Esophagus squamous epithelium (tissue), 5 donors: ENCODE measurements around the gene NHSL2. TPM values are rescaled to one million over a fixed set of nuclear protein-coding genes. Genes with fewer than 3 reads are reported as not detected.
A peak's percentile ranks its signal among the peaks of the same experiment; 100 is the strongest.

ENCODE experiments used
- DNase-seq: peaks from one replicate; lab custom pipeline; 2025; lab: John Stamatoyannopoulos, UW
- H3K27ac ChIP-seq, 4 donors: fragments of 200-600 bp; sonication (generic); one replicate each; pipeline ENCODE4 v1.5.1; 2016 to 2019; ENCODE audit warnings: mild to moderate bottlenecking in 1 of 4
- H3K27me3 ChIP-seq, 4 donors: fragments of 200-600 bp; sonication (generic); 1 replicate in 3 of 4; 2 replicates in 1 of 4; pipeline versions ENCODE4 v1.5.1 to v1.6.0; 2017 to 2021; ENCODE audit warnings: antibody characterized with exemption in 1 of 4
- H3K36me3 ChIP-seq, 3 donors: fragments of 200-600 bp; sonication (generic); one replicate each; pipeline ENCODE4 v1.5.1; 2016 to 2019
- H3K4me1 ChIP-seq, 3 donors: fragments of 200-600 bp; sonication (generic); one replicate each; pipeline ENCODE4 v1.5.1; 2017 to 2019
- H3K4me3 ChIP-seq, 4 donors: fragments of 200-600 bp; sonication (generic); 1 replicate in 3 of 4; 2 replicates in 1 of 4; pipeline ENCODE4 v1.5.1; 2016 to 2019; ENCODE audit warnings: mild to moderate bottlenecking in 2 of 4, moderate library complexity in 1 of 4
- H3K9me3 ChIP-seq, 3 donors: fragments of 200-600 bp; sonication (generic); one replicate each; pipeline ENCODE4 v1.5.1; 2016 to 2019
- POLR2A ChIP-seq, 4 donors: fragments of 450-650 bp; IDR thresholded peaks; one replicate each; pipeline ENCODE4 v1.6.1; 2017; ENCODE audit warnings: antibody characterized with exemption in 4 of 4, mild to moderate bottlenecking in 4 of 4, moderate library complexity in 3 of 4
- WGBS, 2 donors: methylation state at CpG; one replicate each; pipeline ENCODE4 v1.1.5; 2018; 5-methylcytosine and 5-hydroxymethylcytosine counted together
- intact Hi-C: fragments of 100-400 bp; cut with DNase I; formaldehyde crosslinking; loops from one replicate; pipeline ENCODE4 v1.15.0; 2022
- total RNA-seq, 4 donors: library from RNA; depleted of rRNA; stranded (reverse); fragments of >200 nt; gene quantifications; one replicate each; pipeline ENCODE4 v1.1.0, GENCODE V29; 2016
- TF ChIP-seq, protein P1 (sequence below), 6 experiments: fragments of 450-650 bp in 4 of 6; fragments of 200-600 bp in 2 of 6; sonication (generic) in 2 of 6; IDR thresholded peaks; one replicate each; pipeline ENCODE4 v1.5.1; 2016 to 2019; ENCODE audit warnings: antibody characterized with exemption in 6 of 6, mild to moderate bottlenecking in 4 of 6, moderate library complexity in 4 of 6
- donor health status: DM: yes; HTN: yes; CAD: no.

The NHSL2 gene
- total RNA-seq, 4 donors from 2014 or later, result 0.23 to 7.1 (median 1.6) TPM

DNA sequence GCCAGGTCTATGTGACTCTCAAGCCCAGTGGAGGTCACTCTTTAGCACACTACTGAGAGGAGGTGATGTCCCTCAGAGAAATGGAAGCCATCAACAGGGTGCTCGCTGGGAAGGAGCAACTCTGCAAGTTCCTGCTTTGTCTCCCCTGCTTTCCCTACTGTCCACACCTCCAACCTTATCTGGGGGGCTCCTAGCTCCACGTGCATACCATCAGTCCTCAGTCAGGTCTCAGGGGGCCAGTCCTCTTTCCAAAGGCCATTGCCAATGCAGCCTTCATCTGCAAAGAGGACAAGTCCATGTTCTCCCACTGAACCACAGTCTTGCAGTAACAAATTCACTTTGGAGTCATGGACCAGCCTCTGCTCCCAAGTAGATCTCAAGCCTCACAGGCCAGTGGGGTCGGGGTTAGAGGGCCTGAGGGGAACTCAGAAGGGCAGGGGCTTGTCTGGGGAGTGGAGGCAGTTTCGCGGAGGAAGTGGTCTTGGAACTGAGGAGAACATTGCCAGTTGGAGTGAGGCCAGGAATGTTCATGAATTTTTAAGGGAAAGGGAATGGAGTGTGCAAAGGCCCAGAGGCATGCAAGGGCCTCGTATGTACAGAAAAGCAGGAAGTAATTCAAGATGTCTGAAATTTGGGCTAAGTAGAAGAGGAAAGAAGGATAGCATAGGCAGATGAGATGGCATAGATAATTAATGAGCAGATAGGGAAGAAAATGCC lies 212.1 kb downstream of the NHSL2 start:
- WGBS, 2 donors, result 53 to 77% methylated on average over 4 to 5 of the region's 6 CpGs
- intact Hi-C loops, result loop anchor here (10.0 kb wide), 1 partner anchor 108 kb away; no protein-coding TSS in a partner anchor
- Histone ChIP-seq H3K9me3 (no peaks in the 10 kb centered on the region), H3K4me1 (peaks cover 11 to 73% (median 28%) of the 10 kb centered on the region in 3 donors), H3K27ac (peak overlapping the region in 3 of 4 donors; percentile 46 to 77 (median 69)), H3K27me3 (peaks cover 0 to 7% (median 0%) of the 10 kb centered on the region in 4 donors), H3K4me3 (no peak overlapping the region), H3K36me3 (no peaks in the 10 kb centered on the region)
- DNase-seq, result no peak
- TF ChIP-seq, protein P1, sequence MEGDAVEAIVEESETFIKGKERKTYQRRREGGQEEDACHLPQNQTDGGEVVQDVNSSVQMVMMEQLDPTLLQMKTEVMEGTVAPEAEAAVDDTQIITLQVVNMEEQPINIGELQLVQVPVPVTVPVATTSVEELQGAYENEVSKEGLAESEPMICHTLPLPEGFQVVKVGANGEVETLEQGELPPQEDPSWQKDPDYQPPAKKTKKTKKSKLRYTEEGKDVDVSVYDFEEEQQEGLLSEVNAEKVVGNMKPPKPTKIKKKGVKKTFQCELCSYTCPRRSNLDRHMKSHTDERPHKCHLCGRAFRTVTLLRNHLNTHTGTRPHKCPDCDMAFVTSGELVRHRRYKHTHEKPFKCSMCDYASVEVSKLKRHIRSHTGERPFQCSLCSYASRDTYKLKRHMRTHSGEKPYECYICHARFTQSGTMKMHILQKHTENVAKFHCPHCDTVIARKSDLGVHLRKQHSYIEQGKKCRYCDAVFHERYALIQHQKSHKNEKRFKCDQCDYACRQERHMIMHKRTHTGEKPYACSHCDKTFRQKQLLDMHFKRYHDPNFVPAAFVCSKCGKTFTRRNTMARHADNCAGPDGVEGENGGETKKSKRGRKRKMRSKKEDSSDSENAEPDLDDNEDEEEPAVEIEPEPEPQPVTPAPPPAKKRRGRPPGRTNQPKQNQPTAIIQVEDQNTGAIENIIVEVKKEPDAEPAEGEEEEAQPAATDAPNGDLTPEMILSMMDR (IDR thresholded peaks at IDR 0.05), result no peak
- TF ChIP-seq POLR2A (IDR thresholded peaks at IDR 0.05), result no peak

DNA sequence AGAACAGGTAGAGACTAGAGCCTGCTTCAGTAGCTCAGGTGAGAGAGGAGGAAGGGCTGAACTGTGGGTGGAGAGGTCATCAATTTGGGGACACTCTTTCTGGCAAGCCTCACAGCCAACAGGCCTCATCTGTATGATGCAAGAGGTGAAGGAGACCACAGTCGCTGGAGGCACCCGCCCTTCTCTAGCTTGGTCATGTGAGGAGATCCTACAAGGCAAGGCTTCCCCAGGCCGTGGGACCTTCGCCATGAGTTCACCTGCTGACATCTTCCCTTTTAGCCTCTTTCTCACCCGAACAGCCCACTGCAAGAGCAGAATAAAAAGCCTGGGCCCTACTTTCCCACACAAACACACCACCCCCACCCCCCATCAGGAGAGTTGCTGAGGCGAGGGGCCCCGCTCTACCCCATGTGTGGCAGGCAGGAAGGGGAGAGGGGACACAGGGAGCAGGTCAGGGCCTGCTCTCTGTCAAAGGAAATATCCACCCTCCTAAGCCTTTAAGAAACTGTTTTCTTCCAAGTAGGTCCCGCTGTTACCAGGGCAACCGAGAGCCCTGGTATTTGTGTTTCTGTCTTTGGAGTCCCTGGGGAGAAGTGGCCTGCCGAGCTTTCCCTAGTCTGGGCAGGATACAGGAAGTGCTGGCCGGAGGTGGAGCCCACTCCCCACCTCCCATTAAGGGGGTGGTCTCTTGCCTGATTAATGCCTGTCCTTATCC lies 213.0 kb downstream of the NHSL2 start:
- intact Hi-C loops, result loop anchor here (10.0 kb wide), 1 partner anchor 109 kb away; no protein-coding TSS in a partner anchor
- H3K36me3 ChIP-seq, result no peaks in the 10 kb centered on the region
- no peaks in the 10 kb centered on the region for H3K9me3 ChIP-seq
- no peak for DNase-seq
- H3K27ac ChIP-seq, result peak overlapping the region in 3 of 4 donors; percentile 46 to 69 (median 63)
- H3K27me3 ChIP-seq, result peaks cover 0 to 7% (median 0%) of the 10 kb centered on the region in 4 donors
- 72 to 90% methylated on average over 2 to 3 of the region's 11 CpGs for WGBS, 2 donors
- peaks cover 11 to 82% (median 28%) of the 10 kb centered on the region in 3 donors for H3K4me1 ChIP-seq
- no peak overlapping the region for H3K4me3 ChIP-seq
- TF ChIP-seq POLR2A (IDR thresholded peaks at IDR 0.05), result no peak
- TF ChIP-seq, protein P1 (IDR thresholded peaks at IDR 0.05), result no peak

- peaks cover 0 to 7% (median 0%) of the 10 kb centered on the region in 4 donors for H3K27me3 ChIP-seq
- TF ChIP-seq POLR2A (IDR thresholded peaks at IDR 0.05), result no peak
- TF ChIP-seq, protein P1 (IDR thresholded peaks at IDR 0.05), result no peak
- intact Hi-C loops, result loop anchor here (10.0 kb wide), 1 partner anchor 110 kb away; no protein-coding TSS in a partner anchor
- H3K4me1 ChIP-seq, result peaks cover 11 to 86% (median 28%) of the 10 kb centered on the region in 3 donors
- H3K36me3 ChIP-seq, result no peaks in the 10 kb centered on the region
- 56 to 82% methylated on average over 5 to 8 of the region's 8 CpGs for WGBS, 2 donors
- no peak overlapping the region for H3K4me3 ChIP-seq
- DNase-seq, result no peak
- no peaks in the 10 kb centered on the region for H3K9me3 ChIP-seq
- H3K27ac ChIP-seq, result peak overlapping the region in 3 of 4 donors; percentile 46 to 69 (median 68)
Measured at GRCh38 chrX:72124540-72125201, 214.0 kb downstream of the NHSL2 start.

GRCh38 chrX:72125331-72126047 lies 214.8 kb downstream of the NHSL2 start:
- Histone ChIP-seq H3K4me1 (peaks cover 11 to 88% (median 28%) of the 10 kb centered on the region in 3 donors), H3K27ac (peak overlapping the region; percentile 34 to 83 (median 68)), H3K9me3 (no peaks in the 10 kb centered on the region), H3K27me3 (peaks cover 0 to 7% (median 1%) of the 10 kb centered on the region in 4 donors), H3K36me3 (no peaks in the 10 kb centered on the region), H3K4me3 (no peak overlapping the region)
- TF ChIP-seq, protein P1 (IDR thresholded peaks at IDR 0.05), result no peak
- TF ChIP-seq POLR2A (IDR thresholded peaks at IDR 0.05), result no peak
- intact Hi-C loops, result loop anchor here (10.0 kb wide), 1 partner anchor 111 kb away; no protein-coding TSS in a partner anchor
- DNase-seq, result no peak
- WGBS, 2 donors, result 37 to 40% methylated on average over 3 to 6 of the region's 6 CpGs
